OCI-LY1 (cell line): Measurements from ENCODE around the gene HSP90AB1.

Source experiments
- H2AFZ ChIP-seq: fragments of 200-600 bp; sonication (generic), shearing (Covaris generic); 2 replicates; pipeline ENCODE4 v1.6.0; 2014; ENCODE audit warnings: antibody characterized with exemption, mild to moderate bottlenecking, low read length
- H3F3A ChIP-seq: fragments of 200-600 bp; sonication (generic), shearing (Covaris generic); 2 replicates; pipeline ENCODE4 v1.6.0; 2014; ENCODE audit warnings: mild to moderate bottlenecking, antibody characterized with exemption, low read length, moderate library complexity; ENCODE audit not compliant: insufficient read depth
- H3K27ac ChIP-seq: fragments of 200-600 bp; sonication (generic); 2 replicates; pipeline ENCODE4 v1.5.1; 2014; ENCODE audit warnings: low read length, mixed run types, mild to moderate bottlenecking, low read depth; ENCODE audit not compliant: poor library complexity, severe bottlenecking
- H3K27me3 ChIP-seq: fragments of 200-600 bp; sonication (generic); 2 replicates; pipeline ENCODE4 v1.6.0; 2014; ENCODE audit warnings: antibody characterized with exemption, mild to moderate bottlenecking, low read length, moderate library complexity; ENCODE audit not compliant: insufficient read depth
- H3K36me3 ChIP-seq: fragments of 200-600 bp; sonication (generic); 2 replicates; pipeline ENCODE4 v1.6.1; 2014; ENCODE audit warnings: mild to moderate bottlenecking, antibody characterized with exemption, low read length, moderate library complexity, mixed read lengths; ENCODE audit not compliant: insufficient read depth
- H3K4me1 ChIP-seq: fragments of 200-600 bp; sonication (generic); 2 replicates; pipeline ENCODE4 v1.5.1; 2014; ENCODE audit warnings: mild to moderate bottlenecking, low read length, moderate library complexity; ENCODE audit not compliant: insufficient read depth, severe bottlenecking
- H3K4me2 ChIP-seq: fragments of 200-600 bp; sonication (generic), shearing (Covaris generic); 2 replicates; pipeline ENCODE4 v1.6.1; 2014; ENCODE audit warnings: low read length
- H3K4me3 ChIP-seq: fragments of 200-600 bp; sonication (generic); 2 replicates; pipeline ENCODE4 v1.5.1; 2014; ENCODE audit warnings: low read length, low read depth, mild to moderate bottlenecking, mixed read lengths; ENCODE audit not compliant: poor library complexity, severe bottlenecking
- H3K79me2 ChIP-seq: fragments of 200-600 bp; shearing (Covaris generic); 2 replicates; pipeline ENCODE4 v1.6.1; 2016; ENCODE audit warnings: mixed run types, low read length, mixed read lengths; ENCODE audit not compliant: insufficient read depth
- H3K9ac ChIP-seq: fragments of 200-600 bp; sonication (generic), shearing (Covaris generic); 2 replicates; pipeline ENCODE4 v1.6.1; 2014; ENCODE audit warnings: mild to moderate bottlenecking, low read length, mixed read lengths
- H3K9me2 ChIP-seq: fragments of 200-600 bp; sonication (generic), shearing (Covaris generic); 2 replicates; pipeline ENCODE4 v1.6.1; 2014; ENCODE audit warnings: low read depth, mild to moderate bottlenecking, low read length, mixed read lengths
- H3K9me3 ChIP-seq: fragments of 200-600 bp; shearing (Covaris generic); 2 replicates; pipeline ENCODE4 v1.6.1; 2014; ENCODE audit warnings: low read length, mixed read lengths
- H4K20me1 ChIP-seq: fragments of 200-600 bp; sonication (generic), shearing (Covaris generic); 2 replicates; pipeline ENCODE4 v1.6.0; 2016; ENCODE audit warnings: mild to moderate bottlenecking, low read length; ENCODE audit not compliant: insufficient read depth
- CTCF ChIP-seq: fragments of 200-600 bp; sonication (generic), shearing (Covaris generic); IDR thresholded peaks from 2 replicates; pipeline ENCODE4 v1.5.1; 2017; ENCODE audit warnings: mild to moderate bottlenecking, antibody characterized with exemption, low read length, moderate library complexity, mixed read lengths
- EZH2 ChIP-seq: fragments of 200-600 bp; sonication (generic), shearing (Covaris generic); IDR thresholded peaks from 2 replicates; pipeline ENCODE4 v1.8.0; 2017; ENCODE audit warnings: borderline replicate concordance, mixed run types, mild to moderate bottlenecking, antibody characterized with exemption, low read length, moderate library complexity, mixed read lengths

The HSP90AB1 gene

GRCh38 chr6:44226368-44227147, 20.3 kb upstream of the HSP90AB1 start:
- Histone ChIP-seq H3K4me1 (peaks cover 36% of the 10 kb centered on the region), H3F3A (no peaks in the 10 kb centered on the region), H3K9ac (peak overlapping the region; percentile 31; the same call in 1 of the 2 replicates), H3K27me3 (no peaks in the 10 kb centered on the region), H3K79me2 (no peaks in the 10 kb centered on the region), H3K4me2 (peak overlapping the region; percentile 73), H2AFZ (no peak overlapping the region), H3K9me3 (no peaks in the 10 kb centered on the region), H3K36me3 (peaks cover 31% of the 10 kb centered on the region), H4K20me1 (no peaks in the 10 kb centered on the region), H3K4me3 (peak overlapping the region; percentile 28), H3K9me2 (no peaks in the 10 kb centered on the region), H3K27ac (peak overlapping the region; percentile 45)
- no peak for TF ChIP-seq EZH2
- TF ChIP-seq CTCF: no peak

- no peak overlapping the region for H2AFZ ChIP-seq
- no peaks in the 10 kb centered on the region for H3K27me3 ChIP-seq
- H3K4me3 ChIP-seq: no peak overlapping the region
- H3K4me1 ChIP-seq: peaks cover 35% of the 10 kb centered on the region
- peaks cover 39% of the 10 kb centered on the region for H3K36me3 ChIP-seq
- no peaks in the 10 kb centered on the region for H3K79me2 ChIP-seq
- no peaks in the 10 kb centered on the region for H4K20me1 ChIP-seq
- H3K4me2 ChIP-seq: no peak overlapping the region
- no peak overlapping the region for H3K9ac ChIP-seq
- no peaks in the 10 kb centered on the region for H3F3A ChIP-seq
- no peak for TF ChIP-seq EZH2
- no peak for TF ChIP-seq CTCF
- no peaks in the 10 kb centered on the region for H3K9me3 ChIP-seq
- H3K9me2 ChIP-seq: no peaks in the 10 kb centered on the region
- no peak overlapping the region for H3K27ac ChIP-seq
Observed at GRCh38 chr6:44227148-44227793, 19.6 kb upstream of the HSP90AB1 start.

GRCh38 chr6:44228031-44228430, 18.9 kb upstream of the HSP90AB1 start:
- TF ChIP-seq EZH2 (no peak), CTCF (no peak)
- Histone ChIP-seq H3K79me2 (no peaks in the 10 kb centered on the region), H2AFZ (no peak overlapping the region), H3F3A (no peaks in the 10 kb centered on the region), H3K36me3 (peaks cover 46% of the 10 kb centered on the region), H3K4me3 (no peak overlapping the region), H3K9me3 (no peaks in the 10 kb centered on the region), H4K20me1 (no peaks in the 10 kb centered on the region), H3K9ac (no peak overlapping the region), H3K4me1 (peaks cover 27% of the 10 kb centered on the region), H3K27ac (no peak overlapping the region), H3K27me3 (no peaks in the 10 kb centered on the region), H3K9me2 (no peaks in the 10 kb centered on the region), H3K4me2 (no peak overlapping the region)
